ENCODE data around the gene GLB1L.

GRCh38 chr2:219266886-219267285 is 21.6 kb upstream of the GLB1L start:
- no peak for TF ChIP-seq CTCF (IDR thresholded peaks at IDR 0.05)
- TF ChIP-seq POLR2A (IDR thresholded peaks at IDR 0.05): no peak
- TF ChIP-seq POLR2AphosphoS5 (IDR thresholded peaks at IDR 0.05): no peak

Data from gastroesophageal sphincter (tissue), 3 donors.